ENCODE data around the gene UGDH. TPM values are rescaled to one million over a fixed set of nuclear protein-coding genes. Genes with fewer than 3 reads are reported as not detected.
A peak's percentile ranks its signal among the peaks of the same experiment; 100 is the strongest.

The UGDH gene
- total and polyA plus RNA-seq, 2 of the 13 experiments (the other 11 are each of a cell fraction or from before 2014, with no cell fraction given), result 99.0 to 384 TPM

DNA sequence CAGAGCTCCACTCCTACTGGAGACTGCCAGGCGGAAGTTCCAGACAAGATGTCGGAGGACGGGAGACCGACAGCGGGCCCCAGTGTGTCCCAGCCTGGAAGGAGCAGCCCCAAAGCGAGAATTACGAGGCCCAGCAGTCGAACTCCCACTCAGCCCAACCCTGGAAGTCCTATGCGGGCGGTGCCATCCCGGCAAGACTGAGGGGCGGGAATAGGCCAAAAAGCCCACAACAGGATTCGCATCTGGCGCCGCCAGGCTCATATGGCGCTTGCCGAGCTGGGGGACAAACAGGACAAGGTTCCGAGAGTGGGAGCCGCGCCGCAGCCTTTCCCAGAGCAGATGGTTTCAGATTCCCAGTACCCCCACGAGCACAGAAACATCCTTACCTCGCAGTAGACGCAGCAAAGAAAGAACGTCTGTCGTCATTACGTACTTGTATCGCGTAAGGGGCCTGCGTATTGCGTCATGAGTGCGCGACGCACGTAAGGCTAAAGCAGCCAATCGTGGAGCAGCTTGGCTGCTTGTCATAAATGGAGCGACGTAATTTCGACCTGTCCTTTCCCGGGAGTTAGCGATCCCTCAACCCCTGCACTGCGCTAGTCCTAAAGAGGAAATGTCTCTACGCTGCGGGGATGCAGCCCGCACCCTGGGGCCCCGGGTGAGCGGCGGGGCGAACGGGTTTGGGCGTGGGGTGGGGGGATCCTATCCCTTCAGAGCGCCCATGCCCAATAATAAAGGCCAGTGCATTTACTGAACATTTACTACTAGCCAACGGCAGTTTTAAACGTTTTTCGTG lies 68.5 kb downstream of the UGDH start, which contains the start of the genes LIAS and RPL9 (continued):
- TF ChIP-seq, protein P1, sequence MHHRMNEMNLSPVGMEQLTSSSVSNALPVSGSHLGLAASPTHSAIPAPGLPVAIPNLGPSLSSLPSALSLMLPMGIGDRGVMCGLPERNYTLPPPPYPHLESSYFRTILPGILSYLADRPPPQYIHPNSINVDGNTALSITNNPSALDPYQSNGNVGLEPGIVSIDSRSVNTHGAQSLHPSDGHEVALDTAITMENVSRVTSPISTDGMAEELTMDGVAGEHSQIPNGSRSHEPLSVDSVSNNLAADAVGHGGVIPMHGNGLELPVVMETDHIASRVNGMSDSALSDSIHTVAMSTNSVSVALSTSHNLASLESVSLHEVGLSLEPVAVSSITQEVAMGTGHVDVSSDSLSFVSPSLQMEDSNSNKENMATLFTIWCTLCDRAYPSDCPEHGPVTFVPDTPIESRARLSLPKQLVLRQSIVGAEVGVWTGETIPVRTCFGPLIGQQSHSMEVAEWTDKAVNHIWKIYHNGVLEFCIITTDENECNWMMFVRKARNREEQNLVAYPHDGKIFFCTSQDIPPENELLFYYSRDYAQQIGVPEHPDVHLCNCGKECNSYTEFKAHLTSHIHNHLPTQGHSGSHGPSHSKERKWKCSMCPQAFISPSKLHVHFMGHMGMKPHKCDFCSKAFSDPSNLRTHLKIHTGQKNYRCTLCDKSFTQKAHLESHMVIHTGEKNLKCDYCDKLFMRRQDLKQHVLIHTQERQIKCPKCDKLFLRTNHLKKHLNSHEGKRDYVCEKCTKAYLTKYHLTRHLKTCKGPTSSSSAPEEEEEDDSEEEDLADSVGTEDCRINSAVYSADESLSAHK (CRISPR knock-in tag; IDR thresholded peaks at IDR 0.05; ENCODE audit: borderline replicate concordance), result peak; percentile 53; the same call in 1 of the 2 replicates
- no peak; the same call in 1 of the 2 replicates for TF ChIP-seq SMAD3 (CRISPR knock-in tag; IDR thresholded peaks at IDR 0.05)
- TF ChIP-seq ZNF230 (CRISPR knock-in tag; IDR thresholded peaks at IDR 0.05), result peak; percentile 70; the same call in 1 of the 2 replicates
- TF ChIP-seq, protein P2, sequence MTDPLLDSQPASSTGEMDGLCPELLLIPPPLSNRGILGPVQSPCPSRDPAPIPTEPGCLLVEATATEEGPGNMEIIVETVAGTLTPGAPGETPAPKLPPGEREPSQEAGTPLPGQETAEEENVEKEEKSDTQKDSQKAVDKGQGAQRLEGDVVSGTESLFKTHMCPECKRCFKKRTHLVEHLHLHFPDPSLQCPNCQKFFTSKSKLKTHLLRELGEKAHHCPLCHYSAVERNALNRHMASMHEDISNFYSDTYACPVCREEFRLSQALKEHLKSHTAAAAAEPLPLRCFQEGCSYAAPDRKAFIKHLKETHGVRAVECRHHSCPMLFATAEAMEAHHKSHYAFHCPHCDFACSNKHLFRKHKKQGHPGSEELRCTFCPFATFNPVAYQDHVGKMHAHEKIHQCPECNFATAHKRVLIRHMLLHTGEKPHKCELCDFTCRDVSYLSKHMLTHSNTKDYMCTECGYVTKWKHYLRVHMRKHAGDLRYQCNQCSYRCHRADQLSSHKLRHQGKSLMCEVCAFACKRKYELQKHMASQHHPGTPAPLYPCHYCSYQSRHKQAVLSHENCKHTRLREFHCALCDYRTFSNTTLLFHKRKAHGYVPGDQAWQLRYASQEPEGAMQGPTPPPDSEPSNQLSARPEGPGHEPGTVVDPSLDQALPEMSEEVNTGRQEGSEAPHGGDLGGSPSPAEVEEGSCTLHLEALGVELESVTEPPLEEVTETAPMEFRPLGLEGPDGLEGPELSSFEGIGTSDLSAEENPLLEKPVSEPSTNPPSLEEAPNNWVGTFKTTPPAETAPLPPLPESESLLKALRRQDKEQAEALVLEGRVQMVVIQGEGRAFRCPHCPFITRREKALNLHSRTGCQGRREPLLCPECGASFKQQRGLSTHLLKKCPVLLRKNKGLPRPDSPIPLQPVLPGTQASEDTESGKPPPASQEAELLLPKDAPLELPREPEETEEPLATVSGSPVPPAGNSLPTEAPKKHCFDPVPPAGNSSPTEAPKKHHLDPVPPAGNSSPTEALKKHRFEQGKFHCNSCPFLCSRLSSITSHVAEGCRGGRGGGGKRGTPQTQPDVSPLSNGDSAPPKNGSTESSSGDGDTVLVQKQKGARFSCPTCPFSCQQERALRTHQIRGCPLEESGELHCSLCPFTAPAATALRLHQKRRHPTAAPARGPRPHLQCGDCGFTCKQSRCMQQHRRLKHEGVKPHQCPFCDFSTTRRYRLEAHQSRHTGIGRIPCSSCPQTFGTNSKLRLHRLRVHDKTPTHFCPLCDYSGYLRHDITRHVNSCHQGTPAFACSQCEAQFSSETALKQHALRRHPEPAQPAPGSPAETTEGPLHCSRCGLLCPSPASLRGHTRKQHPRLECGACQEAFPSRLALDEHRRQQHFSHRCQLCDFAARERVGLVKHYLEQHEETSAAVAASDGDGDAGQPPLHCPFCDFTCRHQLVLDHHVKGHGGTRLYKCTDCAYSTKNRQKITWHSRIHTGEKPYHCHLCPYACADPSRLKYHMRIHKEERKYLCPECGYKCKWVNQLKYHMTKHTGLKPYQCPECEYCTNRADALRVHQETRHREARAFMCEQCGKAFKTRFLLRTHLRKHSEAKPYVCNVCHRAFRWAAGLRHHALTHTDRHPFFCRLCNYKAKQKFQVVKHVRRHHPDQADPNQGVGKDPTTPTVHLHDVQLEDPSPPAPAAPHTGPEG (CRISPR knock-in tag; IDR thresholded peaks at IDR 0.05), result peak; percentile 92
- TF ChIP-seq MED8 (CRISPR knock-in tag; IDR thresholded peaks at IDR 0.05; ENCODE audit: insufficient replicate concordance), result peak; percentile 56
- peak; percentile 85 for TF ChIP-seq ZC3H4 (CRISPR knock-in tag; IDR thresholded peaks at IDR 0.05; ENCODE audit: borderline replicate concordance)
- peak; percentile 56; the same call in 1 of the 2 replicates for TF ChIP-seq ZNF331 (CRISPR knock-in tag; IDR thresholded peaks at IDR 0.05)
- TF ChIP-seq ZNF430 (CRISPR knock-in tag; IDR thresholded peaks at IDR 0.05), result no peak; the same call in none of the 2 replicates
- peak; percentile 67 for TF ChIP-seq TEAD3 (CRISPR knock-in tag; optimal IDR thresholded peaks at IDR 0.05; ENCODE audit: borderline replicate concordance)
- TF ChIP-seq ZSCAN12 (CRISPR knock-in tag; IDR thresholded peaks at IDR 0.05), result 0 out of 2 replicates have a peak, but pooled peaks have one; percentile 90
- no peak for TF ChIP-seq ZNF713 (CRISPR knock-in tag; IDR thresholded peaks at IDR 0.05)
- TF ChIP-seq JUND (CRISPR knock-in tag; IDR thresholded peaks at IDR 0.05), result peak; percentile 68; the same call in 1 of the 2 replicates
- no peak for TF ChIP-seq NR2F2 (IDR thresholded peaks at IDR 0.05; ENCODE audit: borderline replicate concordance, low read depth)
- TF ChIP-seq, protein P3, sequence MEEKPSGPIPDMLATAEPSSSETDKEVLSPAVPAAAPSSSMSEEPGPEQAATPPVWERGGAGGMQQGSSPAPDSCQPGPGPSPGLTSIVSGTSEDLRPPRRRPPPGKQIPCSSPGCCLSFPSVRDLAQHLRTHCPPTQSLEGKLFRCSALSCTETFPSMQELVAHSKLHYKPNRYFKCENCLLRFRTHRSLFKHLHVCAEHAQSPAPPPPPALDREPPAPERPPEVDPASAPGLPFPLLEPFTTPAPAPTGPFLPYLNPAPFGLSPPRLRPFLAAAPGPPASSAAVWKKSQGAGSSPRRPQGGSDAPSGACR (CRISPR knock-in tag; IDR thresholded peaks at IDR 0.05), result no peak
- peak; percentile 94 for TF ChIP-seq HOXA5 (CRISPR knock-in tag; IDR thresholded peaks at IDR 0.05)
- no peak; the same call in none of the 2 replicates for TF ChIP-seq ZNF263 (CRISPR knock-in tag; IDR thresholded peaks at IDR 0.05)
